HG03095 (cell line): ENCODE measurements around the gene SLC26A11.
"Not testable (repeated sequence)": the region's sequence is repeated elsewhere in the genome, so short reads cannot be mapped to it uniquely, and the experiment has no call there.

Experiments used
- ATAC-seq: cut with Tn5 transposase; IDR thresholded peaks from one replicate; pipeline ENCODE4 v1.9.1; 2021; ENCODE audit warnings: moderate library complexity; ENCODE audit not compliant: unreplicated experiment

Gene SLC26A11

DNA sequence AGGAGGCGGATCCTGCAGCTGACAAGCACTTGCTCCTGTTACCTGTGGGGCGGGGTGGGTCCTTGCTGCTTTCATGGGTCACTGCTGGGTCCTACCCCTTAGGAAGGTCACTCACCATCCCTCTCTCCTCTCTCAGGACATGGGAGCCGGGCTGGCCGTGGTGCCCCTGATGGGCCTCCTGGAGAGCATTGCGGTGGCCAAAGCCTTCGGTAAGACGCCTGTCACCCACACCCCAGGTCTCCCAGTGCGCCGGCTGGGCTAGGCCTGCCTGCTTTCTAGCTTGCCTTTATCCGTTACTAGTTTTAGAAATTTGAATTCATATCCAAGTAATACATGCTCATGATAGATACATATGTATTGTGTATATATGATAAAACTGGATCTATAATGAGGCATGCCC is 17.2 kb downstream of the SLC26A11 start:
- ATAC-seq, result no peak

DNA sequence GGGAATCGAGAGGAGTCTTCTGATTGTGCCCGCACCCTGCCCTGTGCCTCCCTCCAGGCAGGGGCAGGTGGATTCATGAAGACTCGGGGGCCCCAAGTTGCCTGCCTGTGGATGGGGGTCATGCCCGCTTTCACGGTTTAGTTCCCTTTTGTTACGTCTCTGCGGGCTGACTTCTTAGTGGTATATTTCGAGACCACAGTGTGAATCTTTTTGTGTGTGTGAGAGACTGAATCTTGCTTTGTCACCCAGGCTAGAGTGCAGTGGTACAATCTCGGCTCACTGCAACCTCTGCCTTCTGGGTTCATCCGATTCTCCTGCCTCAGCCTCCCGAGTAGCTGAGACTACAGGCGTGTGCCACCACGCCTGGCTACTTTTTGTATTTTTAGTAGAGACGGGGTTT is 22.3 kb downstream of the SLC26A11 start:
- no peak for ATAC-seq

DNA sequence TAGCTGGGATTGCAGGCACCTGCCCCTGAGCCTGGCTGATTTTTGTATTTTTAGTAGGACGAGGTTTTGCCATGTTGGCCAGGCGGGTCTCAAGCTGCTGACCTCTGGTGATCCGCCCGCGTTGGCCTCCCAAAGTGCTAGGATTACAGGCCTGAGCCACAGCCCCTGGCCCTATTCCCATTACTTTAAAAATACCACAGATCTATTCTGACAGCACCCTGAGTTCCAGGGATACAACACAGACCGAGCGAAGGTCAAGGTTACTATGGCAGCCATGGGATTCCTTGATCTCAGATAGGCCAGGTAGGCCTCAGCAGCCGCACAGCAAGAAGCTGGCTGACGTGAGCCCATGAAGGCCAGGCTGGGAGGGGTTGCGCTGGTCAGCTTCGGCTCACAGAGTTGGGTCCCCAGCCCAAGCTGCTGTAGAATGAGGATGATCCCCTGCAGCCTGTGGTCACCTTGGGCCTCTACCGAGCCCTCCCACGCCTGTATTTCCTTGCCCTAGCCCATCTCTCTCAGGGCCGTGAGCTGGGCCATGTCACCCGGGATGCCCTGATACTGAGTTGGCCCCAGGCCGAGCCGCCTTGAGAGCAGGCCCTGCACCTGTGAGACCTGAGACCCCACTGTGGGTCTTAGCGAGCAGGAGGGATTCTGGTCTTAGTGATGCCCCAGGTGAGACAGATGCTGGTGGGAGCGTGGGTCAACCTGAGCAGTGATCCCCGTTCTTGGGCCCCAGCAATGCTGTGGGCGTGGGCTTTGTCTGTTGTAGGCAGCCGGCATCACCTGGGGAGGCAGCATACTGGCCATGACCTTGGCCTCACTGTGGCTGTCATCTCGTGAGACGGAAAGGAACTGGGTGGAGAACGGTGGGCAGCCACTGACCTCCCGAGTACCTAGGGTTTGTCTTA is 23.6 kb downstream of the SLC26A11 start:
- ATAC-seq, result no peak

DNA sequence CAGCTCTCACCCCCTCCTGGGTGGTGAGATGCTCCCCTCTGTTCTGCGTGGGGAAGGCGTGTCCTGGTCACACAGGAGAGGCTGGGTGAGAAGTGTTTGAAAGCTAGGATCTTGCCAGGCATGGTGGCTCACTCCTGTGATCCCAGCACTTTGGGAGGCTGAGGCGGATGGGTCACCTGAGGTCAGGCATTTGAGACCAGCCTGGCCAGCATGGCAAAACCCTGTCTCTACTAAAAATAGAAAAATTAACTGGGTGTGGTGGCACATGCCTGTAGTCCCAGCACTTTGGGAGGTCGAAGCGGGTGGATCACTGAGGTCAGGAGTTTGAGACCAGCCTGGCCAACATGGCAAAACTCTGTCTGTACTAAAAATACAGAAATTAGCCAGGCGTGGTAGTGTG is 24.2 kb downstream of the SLC26A11 start:
- not testable (repeated sequence) for ATAC-seq

DNA sequence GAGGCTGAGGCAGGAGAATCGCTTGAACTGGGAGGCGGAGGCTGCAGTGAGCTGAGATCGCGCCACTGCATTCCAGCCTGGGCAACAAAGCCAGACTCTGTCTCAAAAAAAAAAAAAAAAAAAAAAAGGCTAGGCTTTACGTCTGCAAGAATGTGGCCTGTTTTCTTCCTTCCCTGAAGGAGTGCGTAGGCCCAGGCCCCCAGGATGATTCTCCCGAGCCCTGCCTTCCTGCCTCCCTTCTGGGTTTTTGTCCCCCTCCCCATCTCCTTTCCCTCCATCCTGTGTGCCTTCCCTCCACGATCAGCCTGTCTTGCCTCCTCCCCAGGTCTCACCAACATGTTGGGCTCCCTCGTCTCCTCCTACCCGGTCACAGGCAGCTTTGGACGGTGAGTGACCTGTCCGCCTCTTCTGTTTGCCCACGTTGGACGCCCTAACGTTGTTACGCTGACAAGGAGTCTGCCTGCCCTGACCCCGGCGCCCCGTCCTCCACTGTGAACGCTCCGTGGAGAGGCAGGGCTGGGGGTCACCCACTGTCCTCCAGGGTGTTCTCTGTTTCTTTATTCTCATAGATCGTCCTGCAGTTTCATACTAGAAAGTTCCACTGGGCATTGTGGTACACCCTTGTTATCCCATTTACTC is 24.8 kb downstream of the SLC26A11 start:
- ATAC-seq, result no peak

DNA sequence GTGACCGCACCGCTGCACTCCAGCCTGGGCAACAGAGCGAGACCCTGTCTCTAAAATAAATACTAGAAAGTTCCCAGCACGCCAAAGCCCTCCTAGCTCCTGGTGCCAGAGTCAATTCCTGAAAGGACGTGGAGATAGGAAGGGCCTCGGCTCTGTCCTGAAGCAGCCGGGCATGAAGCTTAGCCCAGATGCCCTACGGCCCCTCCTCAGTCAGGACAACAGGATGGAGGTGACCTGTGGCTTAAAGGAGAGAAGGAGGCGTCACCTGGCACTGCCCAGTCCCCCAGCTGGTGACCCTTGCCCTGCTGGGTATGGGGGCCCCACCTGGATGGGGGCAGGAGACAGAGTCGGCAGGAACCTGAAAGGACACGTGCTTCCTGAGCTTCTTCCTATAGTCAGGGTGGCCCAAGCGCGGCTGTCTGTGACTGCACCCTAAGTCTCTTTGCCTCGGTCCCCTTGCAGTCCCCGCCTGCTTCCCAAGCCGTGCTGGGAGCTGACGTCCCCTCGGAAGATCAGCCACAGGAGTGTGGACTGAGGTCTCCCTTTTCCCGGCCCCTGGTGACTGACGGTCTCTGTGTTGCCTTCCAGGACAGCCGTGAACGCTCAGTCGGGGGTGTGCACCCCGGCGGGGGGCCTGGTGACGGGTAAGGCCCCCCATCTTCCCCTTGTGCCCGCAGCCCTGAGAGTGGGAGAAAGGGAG is 25.5 kb downstream of the SLC26A11 start:
- no peak for ATAC-seq

DNA sequence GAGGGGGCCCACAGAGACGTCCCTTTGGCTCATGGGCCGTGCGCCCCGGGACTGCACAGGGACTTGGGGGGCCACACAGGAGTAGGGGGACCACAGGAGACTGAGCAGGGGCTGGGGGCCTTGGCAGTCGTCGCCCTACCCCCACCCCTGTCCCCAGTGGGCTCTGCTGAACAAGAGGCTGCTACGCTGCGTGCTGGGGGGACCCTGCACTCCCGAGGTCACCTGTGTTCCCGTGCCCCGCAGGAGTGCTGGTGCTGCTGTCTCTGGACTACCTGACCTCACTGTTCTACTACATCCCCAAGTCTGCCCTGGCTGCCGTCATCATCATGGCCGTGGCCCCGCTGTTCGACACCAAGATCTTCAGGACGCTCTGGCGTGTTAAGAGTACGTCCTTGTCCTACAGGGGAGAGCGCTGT is 26.0 kb downstream of the SLC26A11 start:
- ATAC-seq, result no peak

DNA sequence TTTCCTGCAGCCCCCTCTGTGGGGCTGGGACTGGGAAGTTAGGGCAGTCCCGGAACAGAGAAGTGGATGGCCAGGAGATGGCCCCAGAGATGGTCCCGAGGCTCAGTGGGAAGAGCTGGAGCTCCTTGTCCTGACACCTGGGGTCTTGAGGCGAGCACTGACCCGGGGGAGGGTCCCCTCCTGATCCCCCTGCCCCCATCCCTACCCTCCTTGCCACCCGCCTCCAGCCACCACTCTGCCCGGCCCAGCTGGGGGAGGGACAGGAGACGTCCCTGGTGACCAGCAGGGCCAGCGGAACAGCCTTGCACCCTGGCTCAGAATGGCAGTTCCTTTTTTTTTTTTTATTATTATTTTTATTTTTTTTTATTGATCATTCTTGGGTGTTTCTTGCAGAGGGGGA is 26.5 kb downstream of the SLC26A11 start:
- no peak for ATAC-seq

DNA sequence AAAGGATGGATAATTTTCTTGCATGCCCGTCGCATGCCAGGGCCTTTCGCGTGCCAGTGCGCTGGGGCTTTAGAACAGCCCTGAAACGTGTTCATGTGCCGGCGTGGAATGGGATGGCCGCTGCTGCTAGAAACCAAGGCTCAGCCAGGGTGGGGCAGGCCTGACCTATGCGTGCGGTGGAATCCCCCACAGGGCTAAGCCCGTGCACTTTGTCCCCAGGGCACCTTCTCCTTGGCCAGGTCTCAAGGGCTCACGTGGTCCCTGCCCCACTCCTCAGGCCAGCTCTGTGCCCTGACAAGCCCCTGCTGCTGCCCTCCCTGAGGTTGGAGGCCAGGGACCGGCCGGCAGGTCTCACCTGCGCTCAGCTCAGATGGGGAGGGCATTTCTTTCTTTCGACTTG is 27.3 kb downstream of the SLC26A11 start:
- no peak for ATAC-seq

DNA sequence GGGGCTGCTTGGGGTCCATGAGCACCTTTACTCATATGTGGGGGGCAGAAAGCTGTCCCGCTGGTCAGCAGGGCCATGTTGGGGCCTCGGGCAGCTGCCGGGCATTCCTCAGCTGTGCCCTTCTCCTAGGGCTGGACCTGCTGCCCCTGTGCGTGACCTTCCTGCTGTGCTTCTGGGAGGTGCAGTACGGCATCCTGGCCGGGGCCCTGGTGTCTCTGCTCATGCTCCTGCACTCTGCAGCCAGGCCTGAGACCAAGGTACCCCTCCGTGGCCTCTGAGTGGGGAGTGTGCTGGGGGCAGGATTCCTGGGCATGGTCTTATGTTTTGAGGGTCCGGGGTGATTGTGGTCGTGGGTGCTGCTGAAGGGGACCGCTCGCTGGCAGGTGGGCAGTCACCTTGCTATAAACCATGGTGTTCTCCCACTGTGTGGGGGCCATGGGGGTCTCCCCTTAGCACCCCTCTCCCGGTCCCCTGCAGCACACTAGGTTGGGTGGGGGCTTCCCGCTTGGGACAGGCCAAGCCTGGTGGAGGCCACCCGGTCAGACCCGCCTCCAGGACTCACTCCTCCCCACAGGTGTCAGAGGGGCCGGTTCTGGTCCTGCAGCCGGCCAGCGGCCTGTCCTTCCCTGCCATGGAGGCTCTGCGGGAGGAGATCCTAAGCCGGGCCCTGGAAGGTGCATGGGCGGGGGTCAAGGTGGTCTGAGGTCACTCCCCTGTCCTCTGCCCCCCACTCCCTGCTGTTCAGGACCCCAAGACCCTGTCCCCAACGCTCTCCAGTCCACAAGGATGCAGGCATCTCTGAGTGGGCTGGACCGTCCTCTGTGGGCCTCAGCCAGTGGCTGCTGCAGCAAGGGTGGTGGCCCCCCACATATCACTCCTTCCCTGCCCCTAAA is 28.0 kb downstream of the SLC26A11 start:
- ATAC-seq, result no peak

DNA sequence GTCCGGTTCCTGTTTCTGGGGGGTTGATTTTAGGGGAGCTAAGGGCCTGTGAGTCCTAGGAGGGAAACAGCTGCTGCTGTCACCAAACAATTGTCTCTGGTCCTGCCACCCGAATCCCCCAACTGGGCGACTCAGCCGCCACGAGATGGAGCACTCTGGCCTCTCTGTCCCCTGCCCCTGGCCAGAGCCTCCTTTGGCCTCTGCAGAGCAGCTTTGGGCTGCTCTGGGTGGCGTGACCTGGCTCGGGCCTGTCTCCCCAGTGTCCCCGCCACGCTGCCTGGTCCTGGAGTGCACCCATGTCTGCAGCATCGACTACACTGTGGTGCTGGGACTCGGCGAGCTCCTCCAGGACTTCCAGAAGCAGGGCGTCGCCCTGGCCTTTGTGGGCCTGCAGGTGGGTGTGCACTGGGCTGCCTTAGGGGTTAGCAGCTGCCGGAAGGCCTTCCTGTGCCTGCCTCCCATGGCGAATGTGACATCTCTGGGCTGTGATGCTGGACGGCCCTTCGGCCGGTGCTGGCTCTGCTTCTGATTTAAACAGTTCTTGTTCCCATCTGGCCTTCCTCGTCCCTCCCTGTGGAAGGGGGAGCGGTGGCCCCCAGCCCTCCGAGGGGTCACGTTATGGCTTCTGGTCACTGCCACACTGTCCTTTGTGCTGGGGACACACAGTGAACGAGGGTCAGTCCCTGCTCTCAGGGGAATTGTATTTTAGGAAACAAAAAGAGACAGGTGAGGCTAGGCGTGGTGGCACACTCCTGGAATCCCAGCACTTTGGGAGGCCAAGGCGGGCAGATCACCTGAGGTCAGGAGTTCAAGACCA is 28.9 kb downstream of the SLC26A11 start:
- no peak for ATAC-seq

DNA sequence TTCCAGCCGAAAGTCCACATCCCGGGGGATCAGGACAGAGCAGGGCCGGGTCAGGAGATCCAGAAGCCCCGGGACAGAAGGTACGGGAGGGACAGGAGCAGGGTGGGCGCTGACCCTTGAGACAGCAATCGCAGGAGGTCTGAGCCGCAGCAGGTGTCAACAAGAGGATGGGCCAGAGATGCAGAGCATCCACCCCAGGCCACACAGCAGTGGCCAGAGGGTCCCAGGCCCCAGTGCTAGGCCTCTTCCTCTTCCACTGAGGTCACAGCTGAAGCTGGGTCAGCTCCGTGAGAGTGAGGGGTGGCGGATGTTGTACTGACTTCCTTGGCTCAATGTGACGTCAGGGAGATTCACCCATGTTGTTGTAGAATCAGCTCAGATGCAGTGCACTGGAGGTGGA is 31.7 kb downstream of the SLC26A11 start:
- no peak for ATAC-seq

DNA sequence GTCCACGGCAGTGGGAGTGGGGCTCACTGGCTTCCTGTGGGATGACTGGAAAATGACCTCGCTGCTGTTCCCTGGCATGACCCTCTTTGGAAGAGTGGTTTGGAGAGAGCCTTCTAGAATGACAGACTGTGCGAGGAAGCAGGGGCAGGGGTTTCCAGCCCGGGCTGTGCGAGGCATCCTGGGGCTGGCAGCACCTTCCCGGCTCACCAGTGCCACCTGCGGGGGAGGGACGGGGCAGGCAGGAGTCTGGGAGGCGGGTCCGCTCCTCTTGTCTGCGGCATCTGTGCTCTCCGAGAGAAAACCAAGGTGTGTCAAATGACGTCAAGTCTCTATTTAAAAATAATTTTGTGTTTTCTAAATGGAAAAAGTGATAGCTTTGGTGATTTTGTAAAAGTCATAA is 32.6 kb downstream of the SLC26A11 start:
- ATAC-seq, result no peak

DNA sequence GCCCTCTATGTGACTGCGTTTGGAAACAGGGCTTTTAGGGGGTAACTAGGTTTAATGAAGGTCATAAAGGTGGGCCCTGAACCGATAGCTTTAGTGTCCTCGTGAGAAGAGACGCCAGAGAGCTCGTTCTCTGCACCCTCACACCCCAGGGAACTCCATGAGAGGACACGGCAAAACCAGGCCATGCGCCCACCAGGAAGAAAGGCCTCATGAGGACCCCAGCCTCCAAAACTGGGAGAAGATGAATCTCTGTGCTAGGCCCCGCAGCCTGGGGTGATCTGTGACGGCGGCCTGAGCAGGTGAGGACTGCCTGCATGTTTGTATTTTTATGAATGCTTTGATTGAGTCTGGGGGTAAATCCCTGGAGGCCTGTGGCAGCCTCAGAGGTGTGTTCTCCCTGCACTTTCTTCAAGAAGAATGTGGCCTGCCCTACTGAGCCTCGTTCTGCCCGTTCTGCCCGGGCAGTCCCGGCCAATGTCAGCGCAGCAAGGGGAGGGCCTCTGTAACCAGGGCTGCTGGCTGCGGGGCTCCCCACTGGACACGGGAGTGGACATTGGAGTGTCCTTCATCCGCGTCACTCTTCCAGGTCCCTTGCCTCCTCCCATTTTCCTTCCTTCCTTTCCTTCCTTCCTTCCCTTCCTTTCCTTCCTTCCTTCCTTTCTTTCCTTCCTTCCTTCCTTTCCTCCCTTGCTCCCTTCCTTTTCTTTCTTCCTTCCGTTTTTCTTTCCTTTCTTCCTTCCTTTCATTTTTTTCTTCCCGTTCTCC is 33.6 kb downstream of the SLC26A11 start:
- ATAC-seq, result no peak

DNA sequence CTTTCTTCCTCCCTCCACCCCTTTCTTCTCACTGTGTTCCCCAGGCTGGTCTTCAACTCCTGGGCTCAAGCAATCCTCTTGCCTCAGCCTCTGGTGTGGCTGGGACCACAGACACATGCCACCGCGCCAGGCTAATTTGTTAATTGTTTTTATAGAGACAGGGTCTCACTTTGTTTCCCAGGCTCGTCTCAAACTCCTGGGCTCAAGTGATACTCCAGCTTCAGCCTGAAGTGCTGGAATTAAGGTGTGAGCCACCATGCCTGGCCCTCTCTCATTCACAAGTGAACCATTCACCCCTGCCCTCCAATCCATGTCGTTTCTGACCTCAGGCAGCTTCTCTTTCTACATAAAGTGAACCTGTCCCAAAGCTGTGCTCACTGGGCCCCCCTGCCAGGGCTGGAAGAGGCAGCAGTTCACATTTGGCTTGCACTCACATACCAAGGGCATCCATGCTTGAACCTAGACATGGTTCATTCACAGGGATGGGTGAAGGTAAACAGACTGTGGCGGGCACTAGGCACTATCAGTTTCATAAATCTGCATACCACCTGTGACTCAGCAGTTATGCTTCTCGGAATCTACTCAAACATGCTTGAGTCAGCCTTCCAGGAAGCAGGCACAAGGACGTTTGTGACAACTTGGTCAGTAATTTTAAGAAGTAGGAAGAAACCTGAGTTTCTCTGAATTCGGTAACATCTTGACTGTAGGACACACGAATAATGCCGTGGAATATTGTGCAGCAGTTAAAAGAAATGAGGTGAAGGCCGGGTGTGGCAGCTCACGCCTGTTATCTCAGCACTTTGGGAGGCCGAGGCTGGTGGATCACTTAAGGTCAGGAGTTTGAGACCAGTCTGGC is 34.4 kb downstream of the SLC26A11 start:
- no peak for ATAC-seq

DNA sequence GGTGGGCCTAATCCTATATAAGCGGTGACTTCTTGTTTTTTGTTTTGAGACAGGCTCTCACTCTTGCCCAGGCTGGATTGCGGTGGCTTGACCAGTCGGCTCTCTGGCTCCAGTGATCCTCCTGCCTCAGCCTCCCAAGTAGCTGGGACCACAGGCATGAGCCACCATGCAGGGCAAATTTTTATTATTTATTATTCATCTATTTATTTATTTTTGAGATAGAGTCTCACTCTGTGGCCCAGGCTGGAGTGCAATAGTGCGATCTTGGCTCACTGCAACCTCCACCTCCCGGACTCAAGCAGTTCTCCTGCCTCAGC is 35.8 kb downstream of the SLC26A11 start:
- ATAC-seq, result no peak

DNA sequence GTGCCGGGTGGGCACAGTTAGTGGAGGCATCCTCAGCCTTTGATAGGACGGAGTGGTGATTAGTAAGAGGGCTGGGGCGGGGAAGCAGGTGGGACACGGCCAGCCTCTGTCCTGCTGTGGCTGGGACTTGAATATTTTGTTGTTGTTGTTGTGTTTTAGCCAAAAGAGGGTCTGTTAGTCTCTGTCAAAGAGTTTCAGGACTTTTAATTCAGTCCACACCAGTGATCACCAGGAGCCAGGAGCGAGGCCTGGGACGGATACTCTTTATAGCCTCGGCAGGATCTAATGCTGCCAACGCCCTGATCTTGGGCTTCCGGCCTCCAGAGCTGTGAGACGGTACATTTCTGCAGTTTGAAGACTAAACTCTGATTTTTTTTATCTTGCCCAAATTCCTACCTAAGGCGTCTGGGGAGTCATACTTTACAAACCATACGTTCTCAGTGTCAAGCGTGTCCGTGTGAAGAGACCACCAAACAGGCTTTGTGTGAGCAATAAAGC is 37.5 kb downstream of the SLC26A11 start:
- no peak for ATAC-seq

DNA sequence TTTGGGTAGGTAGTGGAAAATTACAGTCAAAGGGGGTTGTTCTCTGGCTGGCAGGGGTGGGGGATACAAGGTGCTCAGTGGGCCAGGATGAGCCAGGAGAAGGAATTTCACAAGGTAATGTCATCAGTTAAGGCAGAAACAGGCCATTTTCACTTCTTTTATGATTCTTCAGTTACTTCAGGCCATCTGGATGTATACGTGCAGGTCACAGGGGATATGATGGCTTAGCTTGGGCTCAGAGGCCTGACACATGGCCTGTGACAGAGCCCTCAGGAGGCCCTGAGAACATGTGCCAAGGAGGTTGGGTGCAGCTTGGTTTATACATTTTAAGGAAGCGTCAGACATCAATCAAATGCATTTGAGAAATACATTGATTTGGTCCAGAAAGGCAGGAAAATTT is 38.1 kb downstream of the SLC26A11 start:
- ATAC-seq, result not testable (repeated sequence)
